GM21737 (cell line): ENCODE results near the gene CCDC33.

Experiments used
- ATAC-seq: cut with Tn5 transposase; IDR thresholded peaks from one replicate; pipeline ENCODE4 v1.9.1; 2021; ENCODE audit warnings: mild to moderate bottlenecking, moderate library complexity; ENCODE audit not compliant: unreplicated experiment

The CCDC33 gene

GRCh38 chr15:74278207-74278606 lies 42.1 kb downstream of the CCDC33 start:
- ATAC-seq, result no peak

GRCh38 chr15:74281147-74282133 lies 45.3 kb downstream of the CCDC33 start:
- no peak for ATAC-seq

- no peak for ATAC-seq
Observed at GRCh38 chr15:74283368-74283767, 47.2 kb downstream of the CCDC33 start.

- ATAC-seq, result no peak
Observed at GRCh38 chr15:74289671-74290070, 53.5 kb downstream of the CCDC33 start.

GRCh38 chr15:74290645-74291044 lies 54.5 kb downstream of the CCDC33 start:
- no peak for ATAC-seq

GRCh38 chr15:74291101-74292071 lies 55.3 kb downstream of the CCDC33 start:
- no peak for ATAC-seq

- ATAC-seq, result no peak
Observed at GRCh38 chr15:74293021-74293810, 57.1 kb downstream of the CCDC33 start.

- no peak for ATAC-seq
Observed at GRCh38 chr15:74294010-74294409, 57.9 kb downstream of the CCDC33 start.

GRCh38 chr15:74295800-74296199 lies 59.7 kb downstream of the CCDC33 start:
- no peak for ATAC-seq

- no peak for ATAC-seq
Observed at GRCh38 chr15:74297887-74298286, 61.8 kb downstream of the CCDC33 start.

GRCh38 chr15:74300057-74300795 lies 64.1 kb downstream of the CCDC33 start:
- ATAC-seq, result no peak

GRCh38 chr15:74301583-74302361 lies 65.6 kb downstream of the CCDC33 start:
- no peak for ATAC-seq

GRCh38 chr15:74302821-74303359 lies 66.8 kb downstream of the CCDC33 start:
- ATAC-seq, result no peak

- ATAC-seq, result no peak
Observed at GRCh38 chr15:74303741-74304309, 67.7 kb downstream of the CCDC33 start.

- ATAC-seq, result no peak
Observed at GRCh38 chr15:74304431-74304830, 68.3 kb downstream of the CCDC33 start.

- ATAC-seq, result no peak
Observed at GRCh38 chr15:74305687-74306086, 69.6 kb downstream of the CCDC33 start.

GRCh38 chr15:74306781-74307217 lies 70.7 kb downstream of the CCDC33 start:
- no peak for ATAC-seq
